C4-2B (cell line): ENCODE data around the gene PDGFB.

Experiments used
- H3K27ac ChIP-seq: fragments of 450-650 bp; 2 replicates; pipeline ENCODE4 v1.5.1; 2017
- ZFX ChIP-seq: fragments of 450-650 bp; IDR thresholded peaks from 2 replicates; pipeline ENCODE4 v1.6.1; 2017
- TF ChIP-seq, protein P1 (sequence below): fragments of 450-650 bp; conservative IDR thresholded peaks from 2 replicates; pipeline ENCODE4 v1.5.1; 2017; ENCODE audit warnings: mild to moderate bottlenecking

PDGFB gene

DNA sequence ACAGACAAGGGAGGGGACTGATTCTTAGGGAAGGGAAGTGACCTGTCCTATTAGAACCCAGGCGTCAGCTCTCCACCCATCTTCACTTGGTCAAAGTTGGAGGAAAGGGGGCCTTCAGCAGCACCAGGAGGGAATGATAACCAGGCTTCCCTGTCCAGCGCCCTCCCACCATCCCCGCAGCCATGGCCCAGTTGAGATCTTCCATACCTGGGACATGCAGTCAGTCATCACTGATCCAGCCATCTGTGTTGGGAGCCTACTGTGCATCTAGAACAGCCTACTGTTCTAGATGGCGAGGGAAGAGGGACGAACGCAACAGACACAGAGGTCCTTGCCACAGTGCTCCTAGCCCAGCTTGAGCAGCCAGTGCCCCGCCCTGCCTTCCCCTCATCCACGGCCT is 40.6 kb downstream of the PDGFB start:
- no peak for TF ChIP-seq ZFX
- TF ChIP-seq, protein P1, sequence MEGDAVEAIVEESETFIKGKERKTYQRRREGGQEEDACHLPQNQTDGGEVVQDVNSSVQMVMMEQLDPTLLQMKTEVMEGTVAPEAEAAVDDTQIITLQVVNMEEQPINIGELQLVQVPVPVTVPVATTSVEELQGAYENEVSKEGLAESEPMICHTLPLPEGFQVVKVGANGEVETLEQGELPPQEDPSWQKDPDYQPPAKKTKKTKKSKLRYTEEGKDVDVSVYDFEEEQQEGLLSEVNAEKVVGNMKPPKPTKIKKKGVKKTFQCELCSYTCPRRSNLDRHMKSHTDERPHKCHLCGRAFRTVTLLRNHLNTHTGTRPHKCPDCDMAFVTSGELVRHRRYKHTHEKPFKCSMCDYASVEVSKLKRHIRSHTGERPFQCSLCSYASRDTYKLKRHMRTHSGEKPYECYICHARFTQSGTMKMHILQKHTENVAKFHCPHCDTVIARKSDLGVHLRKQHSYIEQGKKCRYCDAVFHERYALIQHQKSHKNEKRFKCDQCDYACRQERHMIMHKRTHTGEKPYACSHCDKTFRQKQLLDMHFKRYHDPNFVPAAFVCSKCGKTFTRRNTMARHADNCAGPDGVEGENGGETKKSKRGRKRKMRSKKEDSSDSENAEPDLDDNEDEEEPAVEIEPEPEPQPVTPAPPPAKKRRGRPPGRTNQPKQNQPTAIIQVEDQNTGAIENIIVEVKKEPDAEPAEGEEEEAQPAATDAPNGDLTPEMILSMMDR: no peak

DNA sequence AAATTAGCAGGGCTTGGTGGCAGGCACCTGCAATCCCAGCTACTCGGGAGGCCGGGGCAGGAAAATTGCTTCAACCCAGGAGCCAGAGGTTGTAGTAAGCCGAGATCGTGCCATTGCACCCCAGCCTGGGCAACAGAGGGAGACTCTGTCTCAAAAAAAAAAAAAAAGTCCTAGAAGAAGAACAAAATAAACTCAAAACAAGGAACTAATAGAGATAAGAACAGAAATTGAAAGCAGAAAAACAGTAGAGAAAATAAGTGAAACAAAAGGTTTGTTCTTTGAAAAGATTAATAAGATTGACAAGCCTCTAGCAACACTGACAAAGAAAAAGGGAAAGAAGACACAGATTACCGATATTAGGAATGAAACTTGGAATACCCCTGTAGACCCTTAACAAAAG is 47.2 kb downstream of the PDGFB start:
- no peak overlapping the region for H3K27ac ChIP-seq

More for the DNA sequence above, 40.6 kb downstream of the PDGFB start:
- H3K27ac ChIP-seq: no peak overlapping the region

DNA sequence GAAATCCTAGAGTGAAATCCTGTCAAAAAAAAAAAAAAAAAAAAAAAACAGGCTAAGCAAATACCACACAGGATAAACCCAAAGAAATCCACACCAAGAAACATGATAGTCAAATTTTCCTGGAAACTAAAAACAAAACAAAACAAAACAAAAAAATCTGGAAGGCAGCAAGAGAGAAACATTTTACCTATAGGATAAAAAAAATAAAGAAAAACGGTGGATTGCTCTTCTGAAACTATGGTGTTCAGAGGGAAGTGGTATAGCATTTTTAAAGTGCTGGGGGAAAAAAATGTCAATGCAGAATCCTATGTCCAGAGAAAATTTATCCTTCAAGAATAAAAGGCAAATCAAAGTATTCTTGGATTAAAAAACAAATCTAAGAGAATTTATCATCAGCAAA is 50.7 kb downstream of the PDGFB start:
- TF ChIP-seq, protein P1: no peak
- no peak for TF ChIP-seq ZFX
- no peak overlapping the region for H3K27ac ChIP-seq

More for the DNA sequence above, 47.2 kb downstream of the PDGFB start:
- TF ChIP-seq, protein P1: no peak
- TF ChIP-seq ZFX: no peak

DNA sequence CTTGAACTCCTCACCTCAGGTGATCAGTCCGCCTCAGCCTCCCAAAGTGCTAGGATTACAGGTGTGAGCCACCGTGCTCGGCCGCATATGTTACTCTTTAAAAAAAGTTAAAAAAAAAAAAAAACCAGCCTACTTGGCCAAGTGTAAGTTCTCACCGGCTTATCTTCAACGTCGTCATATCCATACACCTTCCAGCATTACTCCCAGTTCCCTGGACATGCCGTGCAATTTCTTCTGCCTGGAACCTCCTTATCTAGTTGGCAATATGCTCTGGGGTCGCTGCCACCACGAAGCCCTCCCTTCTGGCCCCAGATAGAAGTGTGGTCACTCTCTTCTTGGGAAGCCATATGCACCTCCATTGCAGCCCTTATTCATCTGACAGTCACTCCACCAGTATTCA is 56.0 kb downstream of the PDGFB start:
- H3K27ac ChIP-seq: no peak overlapping the region
- TF ChIP-seq ZFX: no peak
- TF ChIP-seq, protein P1: no peak

DNA sequence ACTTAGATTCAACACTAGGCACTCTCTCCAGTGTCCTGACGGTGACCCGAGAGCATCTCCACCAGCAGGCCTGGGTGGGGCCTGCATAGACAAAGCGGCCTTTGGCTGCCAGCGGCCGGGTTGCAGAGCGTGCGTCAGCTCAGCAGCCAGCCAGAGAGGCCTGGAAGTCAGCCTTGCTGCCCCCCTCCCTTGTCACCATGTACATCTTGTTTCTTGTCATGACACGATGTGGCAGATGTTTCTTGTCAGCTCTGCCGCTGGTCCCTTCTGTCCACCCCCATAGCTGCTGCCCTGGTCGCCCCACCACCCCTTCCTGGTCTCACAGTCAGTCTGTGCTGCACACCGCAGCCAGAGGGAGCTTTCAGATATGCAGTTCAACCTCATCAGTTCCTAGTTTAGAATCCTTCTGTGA is 59.2 kb downstream of the PDGFB start:
- TF ChIP-seq, protein P1: no peak
- no peak for TF ChIP-seq ZFX
- no peak overlapping the region for H3K27ac ChIP-seq

DNA sequence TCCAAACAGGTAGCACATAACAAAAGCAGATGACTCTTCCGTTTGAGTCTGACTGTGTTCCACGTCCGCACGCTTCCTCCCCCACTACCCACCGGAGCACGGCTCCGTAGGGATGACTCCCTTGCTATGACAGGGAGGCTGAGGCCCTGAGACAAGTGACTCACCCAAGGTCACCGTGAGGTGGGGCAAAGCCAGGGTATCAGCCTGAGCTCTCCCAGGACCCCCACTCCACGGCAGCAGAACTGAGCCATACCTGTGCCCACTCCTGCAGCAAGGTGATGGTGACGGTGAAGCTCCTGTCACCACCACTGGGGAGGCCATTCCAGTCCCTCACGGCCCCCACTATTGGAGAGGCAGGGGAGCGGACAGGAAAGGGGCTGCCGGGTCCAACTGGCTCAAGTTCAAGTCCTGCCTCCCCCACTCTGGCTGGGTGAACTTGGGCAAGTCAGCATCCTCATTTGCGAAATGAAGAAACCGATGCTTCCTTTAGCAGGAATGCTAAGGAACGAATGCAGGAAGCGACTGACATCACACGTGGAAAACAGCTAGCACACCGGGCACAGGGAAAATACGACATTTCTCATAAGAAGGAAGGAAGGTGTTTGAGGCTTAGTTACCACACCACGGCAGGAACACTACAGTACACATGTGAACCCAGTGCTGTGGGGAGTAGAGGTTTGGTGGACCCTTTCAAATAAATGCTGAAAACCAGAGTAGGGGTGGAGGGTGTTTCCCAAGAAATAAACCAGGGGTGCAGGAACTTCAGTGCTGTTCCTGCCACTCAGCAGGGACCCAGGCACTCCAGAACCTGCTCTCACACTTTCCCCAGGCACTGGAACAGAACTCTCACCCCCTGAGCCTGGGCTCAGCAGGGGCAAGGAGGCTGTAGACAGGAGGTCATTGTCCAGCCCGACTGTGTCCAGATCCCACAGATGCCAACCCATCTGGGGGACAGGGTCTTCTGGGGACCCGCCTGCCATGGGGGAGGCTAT is 59.9 kb downstream of the PDGFB start:
- H3K27ac ChIP-seq: no peak overlapping the region
- TF ChIP-seq, protein P1: no peak
- TF ChIP-seq ZFX: no peak

DNA sequence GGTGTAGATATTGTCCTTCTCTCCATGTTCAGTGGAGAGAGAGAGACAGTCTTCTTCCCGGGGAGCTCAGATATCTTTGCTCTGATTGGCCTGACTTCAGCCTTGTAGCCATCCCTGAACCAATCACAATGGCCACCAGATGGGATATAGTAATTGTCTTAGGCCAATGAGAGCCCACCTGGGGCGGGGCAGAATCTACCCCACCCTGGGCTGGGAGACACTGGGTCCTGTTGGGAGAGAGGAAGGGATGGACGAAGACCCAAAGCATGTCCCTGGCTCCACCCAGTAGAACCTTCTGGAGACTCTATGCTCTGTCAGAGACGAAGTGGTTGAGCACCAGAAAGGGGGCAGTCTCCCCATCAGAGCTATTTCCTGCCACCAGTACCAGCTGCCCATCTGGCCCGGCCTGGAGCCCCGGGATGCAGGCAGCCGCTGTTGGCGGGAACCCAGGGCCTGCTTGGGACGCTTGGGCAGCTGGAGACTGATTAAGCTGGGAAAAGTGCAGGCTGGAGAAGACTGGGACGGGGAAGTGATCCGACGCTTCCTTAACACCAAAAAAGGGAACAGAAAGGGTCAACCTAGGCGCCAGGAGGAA is 60.7 kb downstream of the PDGFB start:
- no peak overlapping the region for H3K27ac ChIP-seq
- TF ChIP-seq, protein P1: no peak
- no peak for TF ChIP-seq ZFX
